Chondrocyte (in vitro differentiated cells): ENCODE results near the gene SLC66A3. TPM values are rescaled to one million over a fixed set of nuclear protein-coding genes. Genes with fewer than 3 reads are reported as not detected.

Experiments used
- DNase-seq: peaks from one replicate; pipeline ENCODE4 v3.0.0; 2021; ENCODE audit warnings: mixed read lengths, low spot score
- H3K27ac Mint-ChIP-seq: one replicate; pipeline ENCODE4 v1.8.0; 2021; ENCODE audit warnings: mild to moderate bottlenecking, moderate library complexity, mixed read lengths; ENCODE audit not compliant: unreplicated experiment
- H3K27me3 Mint-ChIP-seq: 2 replicates; pipeline ENCODE4 v1.8.0; 2021; ENCODE audit warnings: low read depth, mixed read lengths
- H3K36me3 Mint-ChIP-seq: 2 replicates; pipeline ENCODE4 v1.8.0; 2021; ENCODE audit warnings: low read depth, mixed read lengths
- H3K4me1 Mint-ChIP-seq: 2 replicates; pipeline ENCODE4 v1.8.0; 2021; ENCODE audit warnings: low read depth, mild to moderate bottlenecking, mixed read lengths
- H3K4me3 Mint-ChIP-seq: one replicate; pipeline ENCODE4 v1.8.0; 2021; ENCODE audit warnings: mild to moderate bottlenecking, moderate library complexity, mixed read lengths; ENCODE audit not compliant: unreplicated experiment
- H3K9me3 Mint-ChIP-seq: 2 replicates; pipeline ENCODE4 v1.8.0; 2021; ENCODE audit warnings: low read depth, mixed read lengths
- total RNA-seq: library from RNA; stranded (reverse); gene quantifications from 3 replicates; pipeline ENCODE4 v1.2.1, GENCODE V29; 2021
- TF ChIP-seq, protein P1 (sequence below): fragments of 200-600 bp; sonication (generic); IDR thresholded peaks from 2 replicates; pipeline ENCODE4 v1.5.0; 2021; ENCODE audit warnings: antibody characterized with exemption, mild to moderate bottlenecking, moderate library complexity

Gene SLC66A3
- total RNA-seq, 1 donor from 2014 or later = 29.3 TPM

DNA sequence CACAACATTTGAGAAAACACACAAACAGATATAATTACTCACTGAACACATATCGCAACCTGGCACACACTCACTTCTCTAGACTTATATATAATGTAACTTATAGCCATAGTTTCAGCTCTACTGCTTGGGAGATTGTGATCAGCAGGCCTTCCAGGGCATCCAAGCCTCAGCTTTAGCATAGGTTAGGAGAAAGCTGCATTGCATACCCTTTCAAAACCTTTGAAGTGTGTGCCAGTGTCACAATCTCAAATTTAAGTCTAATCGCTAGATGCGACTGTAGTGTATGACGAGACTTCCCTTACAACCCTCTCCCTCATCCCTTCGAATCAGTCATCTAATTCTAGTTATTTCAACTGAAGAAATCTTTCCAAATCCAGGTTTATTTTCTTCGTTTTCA is 30.9 kb downstream of the SLC66A3 start:
- TF ChIP-seq, protein P1, sequence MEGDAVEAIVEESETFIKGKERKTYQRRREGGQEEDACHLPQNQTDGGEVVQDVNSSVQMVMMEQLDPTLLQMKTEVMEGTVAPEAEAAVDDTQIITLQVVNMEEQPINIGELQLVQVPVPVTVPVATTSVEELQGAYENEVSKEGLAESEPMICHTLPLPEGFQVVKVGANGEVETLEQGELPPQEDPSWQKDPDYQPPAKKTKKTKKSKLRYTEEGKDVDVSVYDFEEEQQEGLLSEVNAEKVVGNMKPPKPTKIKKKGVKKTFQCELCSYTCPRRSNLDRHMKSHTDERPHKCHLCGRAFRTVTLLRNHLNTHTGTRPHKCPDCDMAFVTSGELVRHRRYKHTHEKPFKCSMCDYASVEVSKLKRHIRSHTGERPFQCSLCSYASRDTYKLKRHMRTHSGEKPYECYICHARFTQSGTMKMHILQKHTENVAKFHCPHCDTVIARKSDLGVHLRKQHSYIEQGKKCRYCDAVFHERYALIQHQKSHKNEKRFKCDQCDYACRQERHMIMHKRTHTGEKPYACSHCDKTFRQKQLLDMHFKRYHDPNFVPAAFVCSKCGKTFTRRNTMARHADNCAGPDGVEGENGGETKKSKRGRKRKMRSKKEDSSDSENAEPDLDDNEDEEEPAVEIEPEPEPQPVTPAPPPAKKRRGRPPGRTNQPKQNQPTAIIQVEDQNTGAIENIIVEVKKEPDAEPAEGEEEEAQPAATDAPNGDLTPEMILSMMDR = no peak
- no peak overlapping the region for H3K4me3 Mint-ChIP-seq
- DNase-seq = no peak
- no peaks in the 10 kb centered on the region for H3K27me3 Mint-ChIP-seq
- H3K9me3 Mint-ChIP-seq = no peaks in the 10 kb centered on the region
- H3K27ac Mint-ChIP-seq = no peak overlapping the region
- H3K36me3 Mint-ChIP-seq = peaks cover 11% of the 10 kb centered on the region
- H3K4me1 Mint-ChIP-seq = peaks cover 15% of the 10 kb centered on the region

DNA sequence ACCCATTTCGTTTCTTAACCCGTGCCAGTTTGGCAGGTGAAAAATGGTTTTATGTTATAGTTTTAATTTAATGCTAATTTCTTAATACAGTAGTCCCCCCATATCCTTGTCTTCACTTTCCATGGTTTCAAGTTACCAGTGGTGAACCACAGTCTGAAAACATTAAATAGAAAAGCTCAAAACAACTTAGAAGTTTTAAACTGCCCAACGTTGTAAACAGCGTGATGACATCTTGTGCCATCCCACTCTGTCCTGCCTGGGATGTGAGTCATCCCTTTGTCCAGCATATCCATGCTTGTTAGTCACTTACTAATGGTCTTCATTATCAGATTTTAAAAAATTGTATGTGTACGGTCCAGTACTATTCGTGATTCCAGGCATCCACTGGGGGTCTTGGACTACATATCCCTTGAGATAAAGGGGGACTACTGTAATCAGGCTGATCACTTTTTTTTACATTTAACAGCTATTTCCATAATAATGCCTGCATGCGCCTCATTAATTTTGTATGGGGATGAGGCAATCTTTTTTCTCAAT is 31.9 kb downstream of the SLC66A3 start:
- H3K4me1 Mint-ChIP-seq = peaks cover 15% of the 10 kb centered on the region
- H3K9me3 Mint-ChIP-seq = no peaks in the 10 kb centered on the region
- H3K27me3 Mint-ChIP-seq = no peaks in the 10 kb centered on the region
- H3K4me3 Mint-ChIP-seq = no peak overlapping the region
- H3K36me3 Mint-ChIP-seq = peaks cover 11% of the 10 kb centered on the region
- no peak overlapping the region for H3K27ac Mint-ChIP-seq
- DNase-seq = no peak
- TF ChIP-seq, protein P1 = no peak

DNA sequence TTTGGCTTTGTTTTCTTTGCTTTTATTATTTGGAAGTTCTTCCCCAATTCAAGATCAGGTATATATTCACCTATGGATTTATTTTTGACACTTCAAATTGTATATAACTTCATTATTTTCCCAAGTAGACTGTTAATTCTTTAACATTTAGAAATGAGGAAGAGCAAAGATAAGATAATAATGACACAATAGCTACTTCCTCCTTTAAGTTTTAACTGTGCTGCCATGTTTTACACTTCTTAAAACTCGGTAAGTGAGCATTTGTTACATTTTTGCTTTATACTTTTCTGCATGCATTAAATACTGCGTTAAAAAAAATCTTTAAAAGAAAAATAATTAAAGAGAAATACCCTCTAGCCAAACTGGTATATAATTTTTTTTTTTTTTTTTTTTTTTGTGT is 32.5 kb downstream of the SLC66A3 start:
- peaks cover 15% of the 10 kb centered on the region for H3K4me1 Mint-ChIP-seq
- no peak for DNase-seq
- H3K36me3 Mint-ChIP-seq = peaks cover 11% of the 10 kb centered on the region
- TF ChIP-seq, protein P1 = no peak
- H3K9me3 Mint-ChIP-seq = no peaks in the 10 kb centered on the region
- no peaks in the 10 kb centered on the region for H3K27me3 Mint-ChIP-seq
- no peak overlapping the region for H3K27ac Mint-ChIP-seq
- H3K4me3 Mint-ChIP-seq = no peak overlapping the region

DNA sequence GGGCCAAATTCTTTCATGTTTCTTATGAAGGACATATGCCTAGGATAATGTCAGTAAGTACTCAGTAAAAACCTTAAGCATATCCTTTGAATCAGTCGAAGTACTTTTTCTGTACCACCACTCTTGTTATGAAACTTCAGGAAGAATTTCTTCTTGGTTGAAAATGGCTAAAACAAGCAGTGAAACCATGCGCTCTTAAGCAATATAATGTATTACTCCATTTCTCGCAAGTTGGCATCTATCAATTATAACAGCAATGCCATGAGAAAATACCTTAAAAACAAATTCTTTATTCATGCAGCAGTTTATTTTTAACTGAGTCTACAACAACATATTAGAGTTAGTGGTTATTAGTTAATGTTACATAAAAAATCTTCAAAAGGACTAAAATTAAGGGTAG is 41.0 kb downstream of the SLC66A3 start:
- Mint-ChIP-seq H3K36me3 (peaks cover 25% of the 10 kb centered on the region), H3K27ac (no peak overlapping the region), H3K27me3 (no peaks in the 10 kb centered on the region), H3K4me3 (no peak overlapping the region), H3K4me1 (no peaks in the 10 kb centered on the region), H3K9me3 (no peaks in the 10 kb centered on the region)
- no peak for DNase-seq
- TF ChIP-seq, protein P1 = no peak

DNA sequence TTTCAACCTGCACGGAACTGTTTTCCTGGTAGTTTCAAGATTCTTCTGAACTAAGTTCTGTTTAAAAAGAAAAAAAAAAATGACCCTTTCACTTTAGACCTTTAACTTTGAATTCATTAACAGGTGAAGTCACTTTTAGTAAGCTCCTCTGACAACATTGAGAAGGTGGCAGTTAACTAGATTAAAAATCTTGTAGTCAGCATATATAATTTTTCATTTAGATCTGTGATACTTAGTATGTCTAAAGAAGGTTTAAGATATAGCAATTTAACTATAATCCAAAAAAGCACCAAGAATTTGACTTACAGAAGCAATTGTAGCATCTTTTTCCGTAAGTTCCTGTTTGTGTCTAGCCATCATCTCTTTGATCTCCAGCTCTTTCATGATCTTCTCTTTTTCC is 45.4 kb downstream of the SLC66A3 start:
- no peak overlapping the region for H3K4me3 Mint-ChIP-seq
- H3K36me3 Mint-ChIP-seq = peaks cover 17% of the 10 kb centered on the region
- H3K27ac Mint-ChIP-seq = no peak overlapping the region
- TF ChIP-seq, protein P1 = no peak
- no peaks in the 10 kb centered on the region for H3K27me3 Mint-ChIP-seq
- H3K9me3 Mint-ChIP-seq = no peaks in the 10 kb centered on the region
- peaks cover 10% of the 10 kb centered on the region for H3K4me1 Mint-ChIP-seq
- no peak for DNase-seq
